GM23248 (cell line): Measurements from ENCODE around the gene MAPKBP1. TPM values are rescaled to one million over a fixed set of nuclear protein-coding genes. Genes with fewer than 3 reads are reported as not detected.

Source experiments
- DNase-seq: peaks from one replicate; pipeline ENCODE4 v3.0.0-alpha.2; 2015
- H2AFZ ChIP-seq: fragments of 200-600 bp; sonication (generic); 2 replicates; pipeline ENCODE4 v1.6.1; 2016; ENCODE audit warnings: antibody characterized with exemption
- H3F3A ChIP-seq: fragments of 200-600 bp; sonication (generic); 2 replicates; pipeline ENCODE4 v1.6.1; 2016; ENCODE audit warnings: mild to moderate bottlenecking, antibody characterized with exemption, mixed run types; ENCODE audit not compliant: insufficient read depth
- H3K27ac ChIP-seq: fragments of 200-600 bp; sonication (generic); 2 replicates; pipeline ENCODE4 v1.5.1; 2016; ENCODE audit warnings: mild to moderate bottlenecking
- H3K27me3 ChIP-seq: fragments of 200-600 bp; sonication (generic); replicated peaks from 2 replicates; pipeline ENCODE4 v1.6.1; 2016; ENCODE audit warnings: mild to moderate bottlenecking; ENCODE audit not compliant: insufficient read depth
- H3K36me3 ChIP-seq: fragments of 200-600 bp; sonication (generic); 2 replicates; pipeline ENCODE4 v1.6.1; 2016; ENCODE audit warnings: low read depth, mild to moderate bottlenecking
- H3K4me1 ChIP-seq: fragments of 200-600 bp; sonication (generic); 2 replicates; pipeline ENCODE4 v1.6.1; 2016; ENCODE audit warnings: mild to moderate bottlenecking; ENCODE audit not compliant: insufficient read depth
- H3K4me2 ChIP-seq: fragments of 200-600 bp; sonication (generic); one replicate; pipeline ENCODE4 v1.6.1; 2016; ENCODE audit warnings: mild to moderate bottlenecking; ENCODE audit not compliant: unreplicated experiment
- H3K4me3 ChIP-seq: fragments of 200-600 bp; sonication (generic); 2 replicates; pipeline ENCODE4 v1.5.1; 2016; ENCODE audit warnings: mild to moderate bottlenecking
- H3K79me2 ChIP-seq: fragments of 200-600 bp; sonication (generic); 2 replicates; pipeline ENCODE4 v1.6.1; 2016; ENCODE audit warnings: mild to moderate bottlenecking; ENCODE audit not compliant: insufficient read depth
- H3K9ac ChIP-seq: fragments of 200-600 bp; sonication (generic); 2 replicates; pipeline ENCODE4 v1.6.1; 2016; ENCODE audit warnings: mild to moderate bottlenecking
- H3K9me2 ChIP-seq: fragments of 200-600 bp; sonication (generic); 2 replicates; pipeline ENCODE4 v1.6.1; 2016; ENCODE audit warnings: mixed run types, mild to moderate bottlenecking, moderate library complexity; ENCODE audit not compliant: insufficient read depth
- H3K9me3 ChIP-seq: fragments of 200-600 bp; sonication (generic); one replicate; pipeline ENCODE4 v1.6.1; 2017; ENCODE audit warnings: low read depth
- H4K20me1 ChIP-seq: fragments of 200-600 bp; sonication (generic); 2 replicates; pipeline ENCODE4 v1.6.0; 2016; ENCODE audit not compliant: insufficient read depth
- EZH2 ChIP-seq: fragments of 200-600 bp; sonication (generic); IDR thresholded peaks from 2 replicates; pipeline ENCODE4 v1.6.1; 2018; ENCODE audit warnings: antibody characterized with exemption, mild to moderate bottlenecking; ENCODE audit not compliant: insufficient read depth, poor library complexity, severe bottlenecking
- EZH2phosphoT487 ChIP-seq: fragments of 200-600 bp; sonication (generic); IDR thresholded peaks from 2 replicates; pipeline ENCODE4 v1.6.1; 2018; ENCODE audit warnings: antibody characterized with exemption, moderate library complexity, mild to moderate bottlenecking, low read depth; ENCODE audit not compliant: insufficient read depth
- WGBS, 2 experiments: methylation state at CpG; one replicate each; pipeline ENCODE4 v1.1.6; 2015 to 2017; ENCODE audit warnings: low lambda C conversion rate in 2 of 2, low coverage in 1 of 2; ENCODE audit errors: missing lambda C conversion rate in 2 of 2; 5-methylcytosine and 5-hydroxymethylcytosine counted together
- in situ Hi-C: fragments of 300-500 bp; cut with MboI; formaldehyde crosslinking; loops from 2 replicates; pipeline ENCODE4 v1.15.0; 2020
- polyA plus RNA-seq: library from polyadenylated mRNA; unstranded; fragments of >200 nt; fragmentation: Nextera tagmentation; extraction: Ambion mirVana; gene quantifications from 2 replicates; pipeline ENCODE4 v1.2.1, GENCODE V29; 2016
- total RNA-seq: library from RNA; depleted of rRNA; stranded (reverse); fragments of >200 nt; shearing (Covaris generic); gene quantifications from 2 replicates; pipeline ENCODE4 v1.2.3, GENCODE V29; 2014

MAPKBP1 gene
- total and polyA plus RNA-seq, 2 experiments from 2014 or later, result 5.2 to 8.5 TPM

DNA sequence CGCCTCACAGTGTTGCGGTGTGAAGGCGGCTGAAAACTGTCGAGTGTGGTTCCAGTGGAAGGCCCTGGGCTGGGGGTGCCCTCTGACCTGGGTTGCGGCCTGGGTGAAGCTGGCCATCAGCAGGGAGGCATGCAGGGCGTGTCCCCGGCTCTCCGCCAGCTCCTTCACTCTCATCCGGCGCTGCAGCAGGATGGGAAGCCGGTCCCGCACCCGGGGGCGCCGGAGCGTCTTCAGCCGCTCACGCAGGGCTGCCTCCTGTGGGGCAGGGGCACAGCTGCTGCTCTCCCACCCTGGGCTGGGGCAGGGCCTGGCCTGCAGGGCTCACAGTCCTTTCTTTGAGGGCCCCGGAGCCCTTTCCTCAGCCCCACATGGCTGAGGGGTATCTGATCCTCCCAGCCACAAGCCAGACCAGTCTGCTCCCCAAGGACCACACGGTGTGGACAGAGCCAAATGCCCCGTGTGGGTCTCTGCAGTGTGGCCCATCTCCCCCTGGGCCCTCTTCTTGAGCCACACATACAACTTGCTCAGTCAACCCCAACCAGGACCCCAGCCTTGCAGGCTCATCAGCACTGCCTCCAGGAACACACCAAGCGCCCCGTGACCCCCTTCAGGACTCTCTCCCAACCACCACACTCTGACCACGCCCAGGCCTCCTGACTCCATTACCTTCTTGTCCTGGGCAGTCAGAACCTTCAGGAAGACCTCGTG is 92.7 kb downstream of the MAPKBP1 start:
- H3K9me2 ChIP-seq, result no peaks in the 10 kb centered on the region
- DNase-seq, result no peak
- no peaks in the 10 kb centered on the region for H4K20me1 ChIP-seq
- H3K9me3 ChIP-seq, result no peaks in the 10 kb centered on the region
- WGBS, 2 experiments, result 85 to 90% methylated on average over 21 to 22 of the region's 25 CpGs
- H3K9ac ChIP-seq, result no peak overlapping the region
- H3K4me1 ChIP-seq, result no peaks in the 10 kb centered on the region
- H3K79me2 ChIP-seq, result no peaks in the 10 kb centered on the region
- no peaks in the 10 kb centered on the region for H3K27me3 ChIP-seq
- in situ Hi-C loops, result no loop called here
- TF ChIP-seq EZH2 (no peak), EZH2phosphoT487 (no peak)
- H3F3A ChIP-seq, result no peaks in the 10 kb centered on the region
- H3K4me3 ChIP-seq, result no peak overlapping the region
- no peak overlapping the region for H3K27ac ChIP-seq
- no peaks in the 10 kb centered on the region for H3K36me3 ChIP-seq
- H2AFZ ChIP-seq, result no peak overlapping the region
- no peak overlapping the region for H3K4me2 ChIP-seq

DNA sequence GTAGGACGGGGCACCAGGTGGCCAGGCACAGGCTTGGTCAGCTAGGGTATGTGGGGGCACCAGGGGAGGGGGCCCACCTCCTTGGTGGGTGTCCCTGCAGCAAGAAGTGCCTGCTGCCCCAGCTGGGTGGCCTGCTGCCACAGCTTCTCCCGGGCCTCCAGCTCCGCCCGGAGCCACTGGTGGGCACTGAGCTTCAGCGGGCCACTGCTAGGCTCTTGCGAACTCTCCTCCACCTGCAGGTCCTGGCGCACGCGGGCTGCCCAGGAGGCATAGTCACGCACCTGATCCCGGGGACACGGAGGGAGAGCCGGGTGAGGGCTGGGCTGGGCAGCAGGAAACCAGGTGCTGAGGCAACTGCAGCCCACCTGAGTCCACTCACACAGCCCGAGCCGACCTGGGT is 94.0 kb downstream of the MAPKBP1 start:
- TF ChIP-seq EZH2, result no peak
- no peak for TF ChIP-seq EZH2phosphoT487
- no peak for DNase-seq
- no peaks in the 10 kb centered on the region for H3K4me1 ChIP-seq
- no peaks in the 10 kb centered on the region for H3K36me3 ChIP-seq
- no peak overlapping the region for H3K4me2 ChIP-seq
- H3K79me2 ChIP-seq, result no peaks in the 10 kb centered on the region
- H3K9me3 ChIP-seq, result no peaks in the 10 kb centered on the region
- no peaks in the 10 kb centered on the region for H3F3A ChIP-seq
- no peaks in the 10 kb centered on the region for H3K9me2 ChIP-seq
- no peak overlapping the region for H3K27ac ChIP-seq
- H3K4me3 ChIP-seq, result no peak overlapping the region
- H3K27me3 ChIP-seq, result no peaks in the 10 kb centered on the region
- no peaks in the 10 kb centered on the region for H4K20me1 ChIP-seq
- no peak overlapping the region for H3K9ac ChIP-seq
- in situ Hi-C loops, result no loop called here
- no peak overlapping the region for H2AFZ ChIP-seq
- WGBS, 2 experiments, result 87 to 89% methylated on average over 14 to 15 of the region's 15 CpGs

DNA sequence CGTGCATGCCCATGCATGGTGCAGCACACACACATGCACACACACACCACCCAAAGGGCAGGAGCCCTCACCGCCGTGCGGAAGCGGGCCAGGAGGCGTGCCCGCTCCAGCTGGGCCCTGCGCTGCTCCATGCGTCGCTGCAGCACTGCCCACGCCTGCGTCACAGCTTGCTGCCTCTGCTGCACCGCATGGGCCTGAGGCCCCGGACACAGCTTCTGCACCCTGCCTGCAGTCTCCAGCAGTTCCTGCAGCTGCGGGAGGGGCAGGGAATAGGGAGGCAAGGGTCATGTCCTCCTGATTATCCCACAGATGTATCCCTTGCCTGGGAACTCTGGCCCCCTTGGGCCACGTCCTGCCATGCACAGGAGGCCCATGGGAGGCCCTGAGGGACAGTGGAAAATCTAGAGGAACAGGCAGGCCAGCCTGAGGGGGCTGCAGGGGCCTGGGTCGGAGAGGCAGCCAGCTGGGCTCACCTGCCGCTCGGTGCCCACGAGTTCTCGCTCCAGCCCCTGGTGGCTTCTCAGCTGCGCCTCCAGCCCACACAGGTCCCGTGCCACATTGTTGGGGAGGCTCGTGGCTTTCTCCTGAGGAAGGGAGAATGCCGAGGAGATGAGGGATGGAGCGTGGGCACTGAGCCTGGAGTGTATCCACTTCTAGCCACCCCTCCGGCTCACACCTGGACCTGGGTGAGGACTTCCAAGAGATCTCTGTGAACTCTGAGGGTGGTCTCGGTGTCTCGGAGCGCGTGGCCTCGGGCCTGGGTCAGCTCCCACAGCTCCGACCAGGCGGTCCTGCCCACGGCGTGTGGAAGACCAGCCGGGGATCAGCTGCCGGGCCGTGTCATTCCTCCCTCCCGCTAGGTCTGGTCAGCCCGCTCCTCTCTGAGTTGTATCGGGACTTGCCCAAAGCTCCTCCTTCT is 95.7 kb downstream of the MAPKBP1 start:
- H3K4me1 ChIP-seq, result no peaks in the 10 kb centered on the region
- no peak overlapping the region for H3K9ac ChIP-seq
- H3K27ac ChIP-seq, result no peak overlapping the region
- no peaks in the 10 kb centered on the region for H4K20me1 ChIP-seq
- no peaks in the 10 kb centered on the region for H3K79me2 ChIP-seq
- in situ Hi-C loops, result no loop called here
- H3K4me2 ChIP-seq, result no peak overlapping the region
- H3K27me3 ChIP-seq, result no peaks in the 10 kb centered on the region
- H3K9me3 ChIP-seq, result no peaks in the 10 kb centered on the region
- TF ChIP-seq EZH2 (no peak), EZH2phosphoT487 (no peak)
- H3F3A ChIP-seq, result no peaks in the 10 kb centered on the region
- no peaks in the 10 kb centered on the region for H3K9me2 ChIP-seq
- no peak overlapping the region for H3K4me3 ChIP-seq
- no peak for DNase-seq
- H3K36me3 ChIP-seq, result no peaks in the 10 kb centered on the region
- no peak overlapping the region for H2AFZ ChIP-seq
- WGBS, 2 experiments, result 83 to 84% methylated on average over 34 to 38 of the region's 42 CpGs

DNA sequence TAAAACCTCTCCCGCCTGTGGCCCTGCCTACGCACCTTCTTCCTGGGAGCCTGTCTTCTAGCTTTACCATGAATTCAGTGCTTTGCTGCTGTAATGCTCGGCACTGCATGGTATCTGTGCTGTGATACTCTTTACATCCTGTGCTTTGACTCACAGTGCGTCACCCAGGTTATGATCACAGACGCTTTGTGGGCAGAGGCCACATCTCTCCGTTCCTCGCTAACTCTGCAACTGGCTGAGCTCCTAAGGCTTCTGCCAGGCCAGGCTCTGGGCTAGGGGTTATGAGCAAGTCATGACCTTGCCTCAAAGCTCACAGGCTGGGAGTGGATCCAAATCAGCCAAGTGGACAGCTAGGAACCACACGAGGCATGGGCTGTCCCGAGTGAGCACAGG is 96.4 kb downstream of the MAPKBP1 start:
- DNase-seq, result no peak
- Histone ChIP-seq H3K27me3 (no peaks in the 10 kb centered on the region), H3K9ac (no peak overlapping the region), H3K9me2 (no peaks in the 10 kb centered on the region), H4K20me1 (no peaks in the 10 kb centered on the region), H3K79me2 (no peaks in the 10 kb centered on the region), H3K36me3 (no peaks in the 10 kb centered on the region), H3K4me3 (no peak overlapping the region), H3F3A (no peaks in the 10 kb centered on the region), H3K9me3 (no peaks in the 10 kb centered on the region), H3K4me2 (no peak overlapping the region), H3K27ac (no peak overlapping the region), H2AFZ (no peak overlapping the region), H3K4me1 (no peaks in the 10 kb centered on the region)
- 81 to 84% methylated on average over 9 of the region's 9 CpGs for WGBS, 2 experiments
- TF ChIP-seq EZH2, result no peak
- no peak for TF ChIP-seq EZH2phosphoT487
- in situ Hi-C loops, result no loop called here
